Prostate gland (tissue), 2 donors: ENCODE measurements around the gene DIAPH2. TPM values are rescaled to one million over a fixed set of nuclear protein-coding genes. Genes with fewer than 3 reads are reported as not detected.

Experiments used
- DNase-seq: peaks from one replicate; pipeline ENCODE4 v3.0.0-alpha.2; 2019; ENCODE audit warnings: low spot score
- H3K27ac ChIP-seq, 2 donors: fragments of 200-600 bp; sonication (generic); 2 replicates each; pipeline ENCODE4 v1.5.1; 2017 to 2019
- H3K27me3 ChIP-seq: fragments of 200-600 bp; sonication (generic); replicated peaks from 2 replicates; pipeline ENCODE4 v1.5.1; 2019; ENCODE audit not compliant: insufficient read depth
- H3K36me3 ChIP-seq, 2 donors: fragments of 200-600 bp; sonication (generic); 1 replicate in 1 of 2; 2 replicates in 1 of 2; pipeline versions ENCODE4 v1.5.1 to v1.8.1; 2017 to 2019
- H3K4me1 ChIP-seq: fragments of 200-600 bp; sonication (generic); replicated peaks from 2 replicates; pipeline ENCODE4 v1.5.1; 2019
- H3K4me3 ChIP-seq, 2 donors: fragments of 200-600 bp; sonication (generic); 2 replicates each; pipeline ENCODE4 v1.5.1; 2017 to 2019
- H3K9me3 ChIP-seq: fragments of 200-600 bp; sonication (generic); 2 replicates; pipeline ENCODE4 v1.5.1; 2017
- POLR2A ChIP-seq: fragments of 450-650 bp; IDR thresholded peaks from one replicate; pipeline ENCODE4 v1.6.1; 2016; ENCODE audit warnings: antibody characterized with exemption, mild to moderate bottlenecking
- POLR2AphosphoS5 ChIP-seq: sonication (generic); formaldehyde crosslinking; IDR thresholded peaks from one replicate; pipeline ENCODE4 v1.6.1; 2017; ENCODE audit warnings: antibody characterized with exemption
- WGBS: methylation state at CpG from one replicate; pipeline ENCODE4 v1.1.5; 2018; 5-methylcytosine and 5-hydroxymethylcytosine counted together
- intact Hi-C: fragments of 100-400 bp; cut with DNase I; formaldehyde crosslinking; loops from one replicate; pipeline ENCODE4 v1.14.2; 2022
- total RNA-seq, 2 donors: library from RNA; depleted of rRNA; stranded (reverse); fragments of >200 nt; gene quantifications; one replicate each; pipeline ENCODE4 v1.1.0, GENCODE V29; 2016
- TF ChIP-seq, protein P1 (sequence below), 4 experiments: fragments of 200-600 bp in 2 of 4; fragments of 450-650 bp in 2 of 4; sonication (generic) in 2 of 4; IDR thresholded peaks; 1 replicate in 3 of 4; 2 replicates in 1 of 4; pipeline ENCODE4 v1.5.1; 2016 to 2019; ENCODE audit warnings: antibody characterized with exemption in 4 of 4, mild to moderate bottlenecking in 2 of 4, moderate library complexity in 2 of 4

The DIAPH2 gene
- total RNA-seq, 2 donors from 2014 or later, result 8.1 to 44.8 TPM

GRCh38 chrX:97629597-97629985 is 944.9 kb downstream of the DIAPH2 start:
- intact Hi-C loops, result no loop called here
- no peak overlapping the region for H3K4me3 ChIP-seq
- no peak for TF ChIP-seq POLR2A
- no peak for TF ChIP-seq POLR2AphosphoS5
- TF ChIP-seq, protein P1, sequence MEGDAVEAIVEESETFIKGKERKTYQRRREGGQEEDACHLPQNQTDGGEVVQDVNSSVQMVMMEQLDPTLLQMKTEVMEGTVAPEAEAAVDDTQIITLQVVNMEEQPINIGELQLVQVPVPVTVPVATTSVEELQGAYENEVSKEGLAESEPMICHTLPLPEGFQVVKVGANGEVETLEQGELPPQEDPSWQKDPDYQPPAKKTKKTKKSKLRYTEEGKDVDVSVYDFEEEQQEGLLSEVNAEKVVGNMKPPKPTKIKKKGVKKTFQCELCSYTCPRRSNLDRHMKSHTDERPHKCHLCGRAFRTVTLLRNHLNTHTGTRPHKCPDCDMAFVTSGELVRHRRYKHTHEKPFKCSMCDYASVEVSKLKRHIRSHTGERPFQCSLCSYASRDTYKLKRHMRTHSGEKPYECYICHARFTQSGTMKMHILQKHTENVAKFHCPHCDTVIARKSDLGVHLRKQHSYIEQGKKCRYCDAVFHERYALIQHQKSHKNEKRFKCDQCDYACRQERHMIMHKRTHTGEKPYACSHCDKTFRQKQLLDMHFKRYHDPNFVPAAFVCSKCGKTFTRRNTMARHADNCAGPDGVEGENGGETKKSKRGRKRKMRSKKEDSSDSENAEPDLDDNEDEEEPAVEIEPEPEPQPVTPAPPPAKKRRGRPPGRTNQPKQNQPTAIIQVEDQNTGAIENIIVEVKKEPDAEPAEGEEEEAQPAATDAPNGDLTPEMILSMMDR (IDR thresholded peaks at IDR 0.05), result no peak

GRCh38 chrX:97633798-97634197 is 949.2 kb downstream of the DIAPH2 start:
- H3K27me3 ChIP-seq, result no peaks in the 10 kb centered on the region
- intact Hi-C loops, result no loop called here
- H3K4me3 ChIP-seq, result no peak overlapping the region
- TF ChIP-seq POLR2AphosphoS5 (no peak), POLR2A (no peak)
- TF ChIP-seq, protein P1 (IDR thresholded peaks at IDR 0.05), result no peak
- DNase-seq, result no peak
- 97% methylated on average over 4 of the region's 4 CpGs for WGBS
- no peaks in the 10 kb centered on the region for H3K9me3 ChIP-seq
- no peaks in the 10 kb centered on the region for H3K36me3 ChIP-seq
- no peak overlapping the region for H3K27ac ChIP-seq
- H3K4me1 ChIP-seq, result no peaks in the 10 kb centered on the region

More at GRCh38 chrX:97629597-97629985, 944.9 kb downstream of the DIAPH2 start:
- Histone ChIP-seq H3K9me3 (no peaks in the 10 kb centered on the region), H3K4me1 (no peaks in the 10 kb centered on the region), H3K27ac (no peak overlapping the region), H3K27me3 (no peaks in the 10 kb centered on the region), H3K36me3 (no peaks in the 10 kb centered on the region)
- no peak for DNase-seq

- Histone ChIP-seq H3K27ac (no peak overlapping the region), H3K4me3 (no peak overlapping the region), H3K4me1 (no peaks in the 10 kb centered on the region), H3K27me3 (no peaks in the 10 kb centered on the region), H3K9me3 (no peaks in the 10 kb centered on the region), H3K36me3 (no peaks in the 10 kb centered on the region)
- TF ChIP-seq, protein P1 (IDR thresholded peaks at IDR 0.05), result no peak
- TF ChIP-seq POLR2A, result no peak
- no peak for TF ChIP-seq POLR2AphosphoS5
- no peak for DNase-seq
- 86% methylated on average over 5 of the region's 5 CpGs for WGBS
- intact Hi-C loops, result no loop called here
Observed at GRCh38 chrX:97636473-97637140, 952.0 kb downstream of the DIAPH2 start.

DNA sequence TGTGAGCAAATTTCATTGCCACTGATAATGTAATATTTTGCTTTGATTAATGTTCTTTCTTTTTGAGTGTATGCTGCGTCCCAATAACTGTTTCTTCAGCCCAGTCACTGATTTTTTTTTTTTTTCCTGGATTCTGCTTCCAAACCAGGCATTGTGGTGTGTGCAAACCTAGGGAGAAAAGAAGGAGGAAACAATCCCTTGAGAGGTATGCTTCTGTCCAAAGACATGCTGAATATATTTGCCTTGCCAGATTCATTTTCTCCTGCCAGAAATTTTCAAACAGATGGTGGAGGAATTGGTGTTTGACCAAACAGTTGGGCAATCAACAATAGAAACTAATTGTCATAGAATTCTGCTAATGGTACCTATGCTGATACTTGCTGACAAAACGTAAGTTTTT is 952.6 kb downstream of the DIAPH2 start:
- Histone ChIP-seq H3K4me1 (no peaks in the 10 kb centered on the region), H3K4me3 (no peak overlapping the region), H3K36me3 (no peaks in the 10 kb centered on the region), H3K9me3 (no peaks in the 10 kb centered on the region), H3K27me3 (no peaks in the 10 kb centered on the region), H3K27ac (no peak overlapping the region)
- no peak for DNase-seq
- TF ChIP-seq, protein P1 (IDR thresholded peaks at IDR 0.05), result no peak
- no peak for TF ChIP-seq POLR2A
- no peak for TF ChIP-seq POLR2AphosphoS5
- intact Hi-C loops, result no loop called here
- WGBS, result 94% methylated on average over 2 of the region's 2 CpGs

GRCh38 chrX:97638621-97639020 is 954.0 kb downstream of the DIAPH2 start:
- no peaks in the 10 kb centered on the region for H3K9me3 ChIP-seq
- TF ChIP-seq POLR2A, result no peak
- TF ChIP-seq, protein P1 (IDR thresholded peaks at IDR 0.05), result no peak
- TF ChIP-seq POLR2AphosphoS5, result no peak
- no peak overlapping the region for H3K4me3 ChIP-seq
- no peaks in the 10 kb centered on the region for H3K36me3 ChIP-seq
- no peaks in the 10 kb centered on the region for H3K4me1 ChIP-seq
- 81% methylated on average over 3 of the region's 3 CpGs for WGBS
- intact Hi-C loops, result no loop called here
- no peak overlapping the region for H3K27ac ChIP-seq
- DNase-seq, result no peak
- no peaks in the 10 kb centered on the region for H3K27me3 ChIP-seq
